Activated CD4-positive, alpha-beta T cell treated with anti-CD3 and anti-CD28 coated beads, Interleukin-2, amount 50 U/mL, for 16 hours (primary cell): Measurements from ENCODE around the gene PHAF1.

Experiments
- DNase-seq: peaks from one replicate; pipeline ENCODE4 v3.0.0-alpha.2; 2020

PHAF1 gene

GRCh38 chr16:67148221-67148620 lies 38.5 kb downstream of the PHAF1 start:
- DNase-seq: no peak

- DNase-seq: no peak
Observed at GRCh38 chr16:67148656-67149275, 39.0 kb downstream of the PHAF1 start.

GRCh38 chr16:67149276-67150046 lies 39.7 kb downstream of the PHAF1 start:
- no peak for DNase-seq

- peak; percentile 57 for DNase-seq
Observed at GRCh38 chr16:67150047-67150832, 40.5 kb downstream of the PHAF1 start.

GRCh38 chr16:67150833-67151396 lies 41.2 kb downstream of the PHAF1 start, which contains the start of gene B3GNT9:
B3GNT9 (minus strand) TSS chr16:67150998; CDS start chr16:67150485, 513 bp downstream.
- no peak for DNase-seq

DNA sequence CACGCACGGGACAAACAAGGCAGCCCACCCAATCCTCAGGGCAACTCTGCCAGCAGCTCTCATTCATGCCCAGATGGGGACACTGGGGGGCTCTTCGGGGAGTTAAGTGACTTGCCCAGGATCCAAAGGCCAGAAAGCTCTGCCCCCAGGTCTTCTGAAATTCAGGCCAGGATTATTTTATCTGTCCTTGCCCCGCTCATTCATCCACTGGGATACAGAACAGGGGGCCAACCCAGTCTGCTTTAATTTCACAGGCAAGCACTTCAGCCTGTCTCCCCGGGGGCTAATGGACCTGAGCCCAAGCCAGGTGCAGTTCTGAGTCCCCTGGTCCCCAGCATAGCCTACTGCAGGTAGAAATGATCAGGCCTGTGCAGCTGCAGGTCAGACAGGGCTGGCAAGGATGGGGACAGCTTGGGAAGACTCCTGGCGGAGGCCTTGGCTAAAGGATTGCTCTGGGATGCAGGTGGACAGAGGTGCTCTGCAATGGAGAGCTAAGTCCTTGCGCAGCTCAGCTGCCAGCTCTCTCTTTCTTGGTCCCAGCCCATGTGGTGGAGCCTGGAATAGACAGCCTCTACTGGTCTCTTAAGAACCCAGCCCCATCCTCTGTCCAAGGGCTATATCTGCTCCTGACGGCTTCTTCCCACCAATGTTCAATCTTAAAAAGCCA lies 41.8 kb downstream of the PHAF1 start:
- no peak for DNase-seq

GRCh38 chr16:67154578-67155294 lies 45.0 kb downstream of the PHAF1 start:
- no peak for DNase-seq

- peak; percentile 83 for DNase-seq
Observed at GRCh38 chr16:67155295-67156142, 45.8 kb downstream of the PHAF1 start.

DNA sequence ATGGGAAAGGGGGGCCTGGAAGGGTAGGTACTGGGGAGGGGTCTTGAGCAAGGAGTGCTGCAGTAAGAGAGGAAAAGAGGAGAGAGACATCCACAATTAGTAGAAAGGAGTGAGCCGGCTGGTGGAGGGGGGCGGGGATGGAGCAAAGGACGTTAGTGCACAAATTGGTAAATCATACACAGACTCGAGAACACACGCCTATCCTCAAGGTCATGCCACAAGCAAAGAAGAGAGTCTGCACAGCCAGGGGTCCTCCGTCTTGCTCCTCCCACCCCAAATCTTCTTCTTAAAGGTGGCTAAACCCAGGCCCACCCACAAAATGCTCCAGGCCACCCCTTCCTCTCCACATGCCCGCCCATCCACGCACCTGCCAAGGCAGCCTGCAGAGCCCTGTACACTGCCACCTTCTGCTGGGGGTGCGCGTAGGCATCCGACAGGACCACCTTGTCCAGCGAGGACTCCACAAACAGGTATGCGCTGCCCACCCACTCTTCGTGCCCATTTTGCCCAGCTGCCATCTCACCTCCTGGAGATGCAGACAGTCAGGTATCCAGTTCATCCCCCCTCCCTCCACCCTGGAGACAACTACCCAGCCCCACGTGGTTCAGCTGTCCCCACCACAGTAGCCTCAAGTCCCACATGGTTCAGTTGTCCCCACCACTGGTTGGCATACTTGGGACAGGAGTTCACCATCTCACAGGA lies 46.6 kb downstream of the PHAF1 start:
- DNase-seq: no peak

- no peak for DNase-seq
Observed at GRCh38 chr16:67157106-67157748, 47.5 kb downstream of the PHAF1 start.

GRCh38 chr16:67157892-67158635 lies 48.3 kb downstream of the PHAF1 start:
- DNase-seq: no peak

DNA sequence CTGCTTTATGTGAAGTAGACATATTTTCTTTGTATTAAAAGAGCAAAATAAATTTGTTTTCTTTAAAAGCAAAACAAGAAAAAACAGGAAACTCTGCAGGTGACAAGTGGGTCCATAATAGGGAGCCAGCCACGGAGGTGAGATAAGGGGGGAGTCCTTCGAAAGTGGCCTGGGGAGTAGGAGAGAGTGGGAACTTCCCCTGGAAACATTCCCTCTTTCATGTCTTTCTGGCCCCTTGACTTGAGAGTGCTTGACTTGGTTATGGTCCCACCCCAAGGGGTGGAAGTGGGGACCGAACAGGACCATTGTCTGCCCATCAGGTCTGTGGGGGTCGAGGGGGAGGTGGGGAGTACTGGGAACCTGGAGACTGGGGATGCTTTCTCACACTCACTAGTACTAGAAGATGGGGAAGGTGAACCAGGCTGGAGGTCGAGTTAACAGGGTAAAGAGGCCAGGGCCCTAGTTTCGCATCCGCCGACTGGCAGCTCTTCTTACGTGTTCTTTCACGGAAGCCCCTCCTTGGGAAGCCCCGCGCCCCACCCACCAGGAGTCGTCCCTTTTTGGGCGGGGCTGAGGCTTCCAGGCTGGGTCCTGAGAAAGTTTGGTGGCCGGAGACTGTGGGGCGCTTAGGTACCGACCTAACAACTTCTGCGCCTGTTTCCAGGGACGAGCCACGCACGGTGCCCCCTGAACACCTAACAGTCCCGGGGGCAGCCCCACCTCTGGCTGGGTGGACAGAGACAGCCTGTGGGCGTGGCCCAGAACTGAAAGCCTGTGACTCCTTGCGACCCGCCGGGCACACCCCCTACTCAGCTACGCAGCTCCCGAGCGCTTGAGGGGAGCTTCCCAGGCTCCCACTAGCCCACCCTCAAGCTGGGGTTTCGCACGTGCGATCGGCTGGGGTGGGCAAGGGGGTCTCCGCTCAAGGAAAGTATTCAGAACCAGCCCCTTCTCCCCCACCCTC lies 49.2 kb downstream of the PHAF1 start:
- DNase-seq: peak; percentile 90

- DNase-seq: no peak
Observed at GRCh38 chr16:67161595-67162058, 51.9 kb downstream of the PHAF1 start.

DNA sequence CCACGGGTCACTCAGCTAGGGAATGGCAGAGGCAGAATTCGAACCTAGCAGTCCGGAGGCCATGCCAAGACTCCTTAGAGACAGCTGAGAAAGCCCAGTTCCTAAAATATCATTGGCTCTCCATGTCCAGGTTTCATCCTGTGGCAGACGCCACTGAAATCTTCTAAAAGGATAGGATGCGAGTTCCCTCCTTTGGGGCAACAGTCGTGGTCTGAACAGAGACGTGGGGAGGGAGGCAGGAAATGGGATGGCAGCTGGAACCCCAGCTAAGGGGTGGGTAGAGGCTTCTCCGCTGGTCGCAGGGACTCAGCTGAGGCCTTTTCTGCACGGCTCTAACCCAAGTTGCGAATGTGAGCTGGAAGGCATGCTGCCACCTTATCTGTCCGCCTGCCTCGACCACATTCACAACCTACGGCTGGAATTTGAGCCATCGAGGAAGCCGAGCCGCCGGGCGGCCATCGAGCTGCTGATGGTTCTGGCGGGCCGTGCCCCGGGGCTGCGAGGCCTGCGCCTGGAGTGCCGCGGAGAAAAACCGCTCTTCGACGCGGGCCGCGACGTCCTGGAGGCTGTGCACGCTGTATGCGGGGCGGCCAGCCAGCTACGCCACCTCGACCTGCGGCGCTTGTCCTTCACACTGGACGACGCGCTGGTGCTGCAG lies 52.9 kb downstream of the PHAF1 start:
- DNase-seq: no peak

GRCh38 chr16:67163164-67163998 lies 53.6 kb downstream of the PHAF1 start:
- peak; percentile 70 for DNase-seq

DNA sequence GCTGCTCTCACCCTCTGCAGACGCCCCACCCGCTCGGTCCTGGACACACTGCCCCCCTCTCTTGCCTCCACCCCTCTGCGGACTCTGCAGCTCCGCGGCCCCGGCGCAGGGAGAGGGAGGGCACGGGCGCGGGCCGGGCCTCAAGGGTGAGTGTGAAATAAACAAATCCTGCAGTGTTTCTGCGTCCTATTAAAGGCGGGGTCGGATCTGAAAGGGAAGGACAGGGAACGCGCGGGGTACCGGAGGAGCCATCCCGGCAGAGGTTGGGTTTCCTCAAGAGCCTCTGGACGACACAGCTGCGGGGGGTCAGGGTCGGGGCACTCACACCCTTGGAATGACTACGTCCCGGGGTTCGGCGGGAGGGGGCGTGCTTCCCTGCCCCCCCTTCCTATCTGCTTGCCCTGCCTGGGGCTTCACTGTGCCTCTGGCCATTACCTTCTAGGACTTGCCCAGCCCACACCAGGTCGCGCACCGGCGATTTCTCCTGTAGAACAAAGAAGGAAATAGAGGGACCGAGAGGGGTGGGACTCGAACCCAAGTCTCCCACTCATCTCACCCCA lies 54.3 kb downstream of the PHAF1 start:
- no peak for DNase-seq
